Measurements from ENCODE around the gene C2orf78. TPM values are rescaled to one million over a fixed set of nuclear protein-coding genes. Genes with fewer than 3 reads are reported as not detected.

The C2orf78 gene
- total and polyA plus RNA-seq, 4 donors = not detected

DNA sequence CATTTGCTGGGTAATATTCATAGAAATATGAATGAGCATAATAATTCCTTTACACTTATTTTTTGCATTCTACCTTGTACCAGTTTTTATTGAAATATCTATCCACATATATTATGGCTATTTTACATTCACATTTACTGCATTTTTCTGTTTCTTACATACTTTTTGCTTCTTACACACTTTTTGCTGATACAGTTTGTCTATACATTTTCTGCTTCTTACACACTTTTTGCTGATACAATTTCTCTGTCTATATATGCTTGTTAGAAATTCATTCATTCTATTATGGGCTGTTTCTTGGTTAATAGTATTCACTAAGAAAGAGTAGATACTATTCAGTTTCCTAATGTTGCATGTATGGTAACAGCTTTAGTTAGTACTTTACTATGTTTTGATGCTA, 27.9 kb downstream of the C2orf78 start:
- no peaks in the 10 kb centered on the region for H3K27me3 ChIP-seq (ENCODE audit: control insufficient read depth in 3 of 3, insufficient read depth in 3 of 3, low read length in 2 of 3)
- DNase-seq = no peak
- no peak overlapping the region for H3K4me3 ChIP-seq
- H3K4me1 ChIP-seq (ENCODE audit: control insufficient read depth in 5 of 5, insufficient read depth in 5 of 5, low read length in 5 of 5) = no peaks in the 10 kb centered on the region
- H3K9ac ChIP-seq (ENCODE audit: insufficient read depth in 1 of 2, low read length in 2 of 2) = no peak overlapping the region
- TF ChIP-seq, protein P1, sequence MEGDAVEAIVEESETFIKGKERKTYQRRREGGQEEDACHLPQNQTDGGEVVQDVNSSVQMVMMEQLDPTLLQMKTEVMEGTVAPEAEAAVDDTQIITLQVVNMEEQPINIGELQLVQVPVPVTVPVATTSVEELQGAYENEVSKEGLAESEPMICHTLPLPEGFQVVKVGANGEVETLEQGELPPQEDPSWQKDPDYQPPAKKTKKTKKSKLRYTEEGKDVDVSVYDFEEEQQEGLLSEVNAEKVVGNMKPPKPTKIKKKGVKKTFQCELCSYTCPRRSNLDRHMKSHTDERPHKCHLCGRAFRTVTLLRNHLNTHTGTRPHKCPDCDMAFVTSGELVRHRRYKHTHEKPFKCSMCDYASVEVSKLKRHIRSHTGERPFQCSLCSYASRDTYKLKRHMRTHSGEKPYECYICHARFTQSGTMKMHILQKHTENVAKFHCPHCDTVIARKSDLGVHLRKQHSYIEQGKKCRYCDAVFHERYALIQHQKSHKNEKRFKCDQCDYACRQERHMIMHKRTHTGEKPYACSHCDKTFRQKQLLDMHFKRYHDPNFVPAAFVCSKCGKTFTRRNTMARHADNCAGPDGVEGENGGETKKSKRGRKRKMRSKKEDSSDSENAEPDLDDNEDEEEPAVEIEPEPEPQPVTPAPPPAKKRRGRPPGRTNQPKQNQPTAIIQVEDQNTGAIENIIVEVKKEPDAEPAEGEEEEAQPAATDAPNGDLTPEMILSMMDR (IDR thresholded peaks at IDR 0.05; ENCODE audit: control extremely low read depth, extremely low read depth) = no peak
- no peak overlapping the region for H3K27ac ChIP-seq (ENCODE audit: low read depth in 1 of 2, low read length in 1 of 2)
- no peaks in the 10 kb centered on the region for H3K36me3 ChIP-seq (ENCODE audit: control insufficient read depth in 4 of 4, insufficient read depth in 4 of 4, low read length in 4 of 4)
- no peak for ATAC-seq (ENCODE audit: insufficient read depth, low FRiP score)
- H3K9me3 ChIP-seq (ENCODE audit: control insufficient read depth in 4 of 4, insufficient read depth in 3 of 4, low read length in 3 of 4) = no peaks in the 10 kb centered on the region

- Histone ChIP-seq H3K4me3 (no peak overlapping the region), H3K9me3 (ENCODE audit: control insufficient read depth in 4 of 4, insufficient read depth in 3 of 4, low read length in 3 of 4) (no peaks in the 10 kb centered on the region), H3K4me1 (ENCODE audit: control insufficient read depth in 5 of 5, insufficient read depth in 5 of 5, low read length in 5 of 5) (no peaks in the 10 kb centered on the region), H3K9ac (ENCODE audit: insufficient read depth in 1 of 2, low read length in 2 of 2) (no peak overlapping the region), H3K27me3 (ENCODE audit: control insufficient read depth in 3 of 3, insufficient read depth in 3 of 3, low read length in 2 of 3) (no peaks in the 10 kb centered on the region), H3K27ac (ENCODE audit: low read depth in 1 of 2, low read length in 1 of 2) (no peak overlapping the region), H3K36me3 (ENCODE audit: control insufficient read depth in 4 of 4, insufficient read depth in 4 of 4, low read length in 4 of 4) (no peaks in the 10 kb centered on the region)
- DNase-seq = no peak
- TF ChIP-seq, protein P1 (IDR thresholded peaks at IDR 0.05; ENCODE audit: control extremely low read depth, extremely low read depth) = no peak
- no peak for ATAC-seq (ENCODE audit: insufficient read depth, low FRiP score)
These were observed 28.7 kb downstream of the C2orf78 start for GRCh38 chr2:73812635-73813034.

- Histone ChIP-seq H3K4me1 (ENCODE audit: control insufficient read depth in 5 of 5, insufficient read depth in 5 of 5, low read length in 5 of 5) (no peaks in the 10 kb centered on the region), H3K9me3 (ENCODE audit: control insufficient read depth in 4 of 4, insufficient read depth in 3 of 4, low read length in 3 of 4) (peaks cover 0 to 1% (median 0%) of the 10 kb centered on the region in 4 donors), H3K36me3 (ENCODE audit: control insufficient read depth in 4 of 4, insufficient read depth in 4 of 4, low read length in 4 of 4) (no peaks in the 10 kb centered on the region), H3K4me3 (no peak overlapping the region), H3K9ac (ENCODE audit: insufficient read depth in 1 of 2, low read length in 2 of 2) (no peak overlapping the region), H3K27me3 (ENCODE audit: control insufficient read depth in 3 of 3, insufficient read depth in 3 of 3, low read length in 2 of 3) (peaks cover 0 to 7% (median 2%) of the 10 kb centered on the region in 3 donors), H3K27ac (ENCODE audit: low read depth in 1 of 2, low read length in 1 of 2) (no peak overlapping the region)
- ATAC-seq (ENCODE audit: insufficient read depth, low FRiP score) (no peak), DNase-seq (no peak)
- WGBS, 2 donors = 85 to 92% methylated on average over 18 of the region's 18 CpGs
- TF ChIP-seq, protein P1 (IDR thresholded peaks at IDR 0.05; ENCODE audit: control extremely low read depth, extremely low read depth) = no peak
These were observed 34.3 kb downstream of the C2orf78 start for GRCh38 chr2:73818296-73818695.

- no peak for DNase-seq
- TF ChIP-seq, protein P1 (IDR thresholded peaks at IDR 0.05; ENCODE audit: control extremely low read depth, extremely low read depth) = no peak
- Histone ChIP-seq H3K27me3 (ENCODE audit: control insufficient read depth in 3 of 3, insufficient read depth in 3 of 3, low read length in 2 of 3) (peaks cover 0 to 7% (median 2%) of the 10 kb centered on the region in 3 donors), H3K9me3 (ENCODE audit: control insufficient read depth in 4 of 4, insufficient read depth in 3 of 4, low read length in 3 of 4) (peaks cover 0 to 1% (median 0%) of the 10 kb centered on the region in 4 donors), H3K4me1 (ENCODE audit: control insufficient read depth in 5 of 5, insufficient read depth in 5 of 5, low read length in 5 of 5) (no peaks in the 10 kb centered on the region), H3K9ac (ENCODE audit: insufficient read depth in 1 of 2, low read length in 2 of 2) (no peak overlapping the region), H3K27ac (ENCODE audit: low read depth in 1 of 2, low read length in 1 of 2) (no peak overlapping the region), H3K36me3 (ENCODE audit: control insufficient read depth in 4 of 4, insufficient read depth in 4 of 4, low read length in 4 of 4) (no peaks in the 10 kb centered on the region), H3K4me3 (no peak overlapping the region)
- ATAC-seq (ENCODE audit: insufficient read depth, low FRiP score) = no peak
- whole genome bisulfite sequencing, 2 donors = 14 to 16% methylated on average over 2 of the region's 2 CpGs
These were observed 37.2 kb downstream of the C2orf78 start for GRCh38 chr2:73821227-73821626.
